Glomerular visceral epithelial cell (primary cell): ENCODE measurements around the gene ZNF502.
A peak's percentile ranks its signal among the peaks of the same experiment; 100 is the strongest.
"Not testable (repeated sequence)": the region's sequence is repeated elsewhere in the genome, so short reads cannot be mapped to it uniquely, and the experiment has no call there.

ENCODE experiments used
- DNase-seq: peaks from one replicate; pipeline ENCODE4 v3.0.0-alpha.2; 2016; ENCODE audit errors: extremely low spot score

ZNF502 gene

GRCh38 chr3:44712455-44713075 is at the start of gene ZNF502:
TSS of gene ZNF502 (plus strand) at chr3:44712660. CDS start at chr3:44720262, 7,602 bp downstream.
- peak; percentile 57 for DNase-seq

GRCh38 chr3:44665173-44665572 is 47.3 kb upstream of the ZNF502 start:
- DNase-seq: no peak

- no peak for DNase-seq
Observed at GRCh38 chr3:44666346-44666745, 46.1 kb upstream of the ZNF502 start.

- no peak for DNase-seq
Observed at GRCh38 chr3:44669760-44670159, 42.7 kb upstream of the ZNF502 start.

- not testable (repeated sequence) for DNase-seq
Observed at GRCh38 chr3:44673466-44673865, 39.0 kb upstream of the ZNF502 start.

GRCh38 chr3:44674211-44674610 is 38.2 kb upstream of the ZNF502 start:
- peak; percentile 13 for DNase-seq

GRCh38 chr3:44678480-44679116 is 33.9 kb upstream of the ZNF502 start:
- DNase-seq: no peak

GRCh38 chr3:44680921-44681455 is 31.5 kb upstream of the ZNF502 start:
- DNase-seq: peak; percentile 93

- peak; percentile 90 for DNase-seq
Observed at GRCh38 chr3:44682182-44682896, 30.1 kb upstream of the ZNF502 start.

GRCh38 chr3:44685128-44685800 is 27.2 kb upstream of the ZNF502 start:
- peak; percentile 43 for DNase-seq

GRCh38 chr3:44687898-44688297 is 24.6 kb upstream of the ZNF502 start:
- no peak for DNase-seq

GRCh38 chr3:44721231-44722102 is 9.0 kb downstream of the ZNF502 start:
- no peak for DNase-seq

- DNase-seq: no peak
Observed at GRCh38 chr3:44722103-44722401, 9.6 kb downstream of the ZNF502 start.

- DNase-seq: peak; percentile 28
Observed at GRCh38 chr3:44729384-44729910, 17.0 kb downstream of the ZNF502 start, which contains the start of gene ZNF501. TSS of gene ZNF501 (plus strand) at chr3:44729635. CDS start at chr3:44734422, 4,787 bp downstream.

- DNase-seq: no peak
Observed at GRCh38 chr3:44734646-44735168, 22.2 kb downstream of the ZNF502 start.

GRCh38 chr3:44761101-44761423 is 48.6 kb downstream of the ZNF502 start:
- no peak for DNase-seq

- peak; percentile 96 for DNase-seq
Observed at GRCh38 chr3:44761424-44762169, 49.1 kb downstream of the ZNF502 start, which contains the start of the genes KIAA1143 and KIF15. TSS of gene KIAA1143 (minus strand) at chr3:44761619. CDS start at chr3:44761602, 17 bp downstream. TSS of gene KIF15 (plus strand) at chr3:44761794. CDS start at chr3:44761866, 72 bp downstream.

GRCh38 chr3:44762170-44762677 is 49.8 kb downstream of the ZNF502 start:
- no peak for DNase-seq

GRCh38 chr3:44762690-44763089 is 50.2 kb downstream of the ZNF502 start:
- no peak for DNase-seq

- no peak for DNase-seq
Observed at GRCh38 chr3:44764248-44764647, 51.8 kb downstream of the ZNF502 start.
